HG02678 (cell line): Measurements from ENCODE around the gene CFAP69.

ENCODE experiments used
- ATAC-seq: cut with Tn5 transposase; IDR thresholded peaks from one replicate; pipeline ENCODE4 v1.9.1; 2021; ENCODE audit warnings: mild to moderate bottlenecking, moderate library complexity; ENCODE audit not compliant: unreplicated experiment

The CFAP69 gene

GRCh38 chr7:90244909-90245851, at the start of gene CFAP69:
CFAP69 (plus strand) TSS chr7:90245174; CDS start chr7:90245425, 251 bp downstream.
- ATAC-seq = peak; percentile 63

- no peak for ATAC-seq
Measured at GRCh38 chr7:90201500-90202195, 43.3 kb upstream of the CFAP69 start.

GRCh38 chr7:90207956-90208355, 37.0 kb upstream of the CFAP69 start:
- ATAC-seq = no peak

- no peak for ATAC-seq
Measured at GRCh38 chr7:90209776-90210175, 35.2 kb upstream of the CFAP69 start.

GRCh38 chr7:90210475-90210874, 34.5 kb upstream of the CFAP69 start:
- no peak for ATAC-seq

GRCh38 chr7:90210981-90211380, 34.0 kb upstream of the CFAP69 start:
- peak; percentile 15 for ATAC-seq

- ATAC-seq = peak; percentile 94
Measured at GRCh38 chr7:90211391-90212148, 33.4 kb upstream of the CFAP69 start, which contains the start of gene STEAP2. STEAP2 (plus strand) TSS chr7:90211740; CDS start chr7:90225083, 13,343 bp downstream.

- no peak for ATAC-seq
Measured at GRCh38 chr7:90212149-90212495, 32.9 kb upstream of the CFAP69 start.

GRCh38 chr7:90213521-90213920, 31.5 kb upstream of the CFAP69 start:
- ATAC-seq = no peak

- no peak for ATAC-seq
Measured at GRCh38 chr7:90216080-90216674, 28.8 kb upstream of the CFAP69 start.

- no peak for ATAC-seq
Measured at GRCh38 chr7:90216771-90217170, 28.2 kb upstream of the CFAP69 start.

- no peak for ATAC-seq
Measured at GRCh38 chr7:90222390-90222789, 22.6 kb upstream of the CFAP69 start.

- no peak for ATAC-seq
Measured at GRCh38 chr7:90222811-90223725, 21.9 kb upstream of the CFAP69 start.

- no peak for ATAC-seq
Measured at GRCh38 chr7:90224195-90224594, 20.8 kb upstream of the CFAP69 start.

- no peak for ATAC-seq
Measured at GRCh38 chr7:90225181-90225580, 19.8 kb upstream of the CFAP69 start.

GRCh38 chr7:90225601-90226000, 19.4 kb upstream of the CFAP69 start:
- ATAC-seq = no peak

GRCh38 chr7:90227259-90227658, 17.7 kb upstream of the CFAP69 start:
- ATAC-seq = no peak

- no peak for ATAC-seq
Measured at GRCh38 chr7:90229682-90230081, 15.3 kb upstream of the CFAP69 start.

GRCh38 chr7:90230834-90231233, 14.1 kb upstream of the CFAP69 start:
- ATAC-seq = no peak

- ATAC-seq = no peak
Measured at GRCh38 chr7:90231304-90231703, 13.7 kb upstream of the CFAP69 start.
